GM19023 (cell line): Measurements from ENCODE around the gene TMEM101.
"Not testable (repeated sequence)": the region's sequence is repeated elsewhere in the genome, so short reads cannot be mapped to it uniquely, and the experiment has no call there.

Source experiments
- ATAC-seq: cut with Tn5 transposase; IDR thresholded peaks from one replicate; pipeline ENCODE4 v1.9.1; 2021; ENCODE audit warnings: mild to moderate bottlenecking, moderate library complexity; ENCODE audit not compliant: unreplicated experiment

The TMEM101 gene

GRCh38 chr17:44014437-44015172 is at the start of gene TMEM101:
Gene TMEM101 (minus strand): TSS chr17:44014963. CDS start chr17:44014952, 11 bp downstream.
- peak; percentile 79 for ATAC-seq

- no peak for ATAC-seq
Observed at GRCh38 chr17:44063704-44064639, 49.2 kb upstream of the TMEM101 start.

- no peak for ATAC-seq
Observed at GRCh38 chr17:44062871-44063270, 48.1 kb upstream of the TMEM101 start.

- no peak for ATAC-seq
Observed at GRCh38 chr17:44061446-44061845, 46.7 kb upstream of the TMEM101 start.

- ATAC-seq, result no peak
Observed at GRCh38 chr17:44059101-44059892, 44.5 kb upstream of the TMEM101 start.

- no peak for ATAC-seq
Observed at GRCh38 chr17:44053125-44053872, 38.5 kb upstream of the TMEM101 start.

- ATAC-seq, result no peak
Observed at GRCh38 chr17:44049294-44050060, 34.7 kb upstream of the TMEM101 start.

- not testable (repeated sequence) for ATAC-seq
Observed at GRCh38 chr17:44046893-44047292, 32.1 kb upstream of the TMEM101 start.

- ATAC-seq, result no peak
Observed at GRCh38 chr17:44045486-44045885, 30.7 kb upstream of the TMEM101 start.

GRCh38 chr17:44044071-44044470 is 29.3 kb upstream of the TMEM101 start:
- ATAC-seq, result no peak

- ATAC-seq, result no peak
Observed at GRCh38 chr17:44043272-44043696, 28.5 kb upstream of the TMEM101 start.

- no peak for ATAC-seq
Observed at GRCh38 chr17:44039829-44040635, 25.3 kb upstream of the TMEM101 start.

- ATAC-seq, result no peak
Observed at GRCh38 chr17:44038604-44039011, 23.8 kb upstream of the TMEM101 start.

GRCh38 chr17:44037471-44037870 is 22.7 kb upstream of the TMEM101 start:
- no peak for ATAC-seq

GRCh38 chr17:44034688-44035087 is 19.9 kb upstream of the TMEM101 start:
- not testable (repeated sequence) for ATAC-seq

GRCh38 chr17:44033861-44034408 is 19.2 kb upstream of the TMEM101 start:
- ATAC-seq, result no peak

GRCh38 chr17:44030482-44030881 is 15.7 kb upstream of the TMEM101 start:
- ATAC-seq, result no peak

GRCh38 chr17:44029736-44030135 is 15.0 kb upstream of the TMEM101 start:
- no peak for ATAC-seq
